A673 (cell line): ENCODE data around the gene ZSWIM8.

Experiments used
- CTCF ChIP-seq: fragments of 300-800, 200-600 bp; sonication (generic); conservative IDR thresholded peaks from 2 replicates; pipeline ENCODE4 v1.5.1; 2017; ENCODE audit warnings: low read depth, mild to moderate bottlenecking, antibody characterized with exemption, low read length, moderate library complexity, mixed read lengths
- EZH2 ChIP-seq: fragments of 200-600 bp; sonication (generic); IDR thresholded peaks from 2 replicates; pipeline ENCODE4 v1.6.1; 2017; ENCODE audit warnings: borderline replicate concordance, low read depth, mild to moderate bottlenecking, mixed read lengths, antibody characterized with exemption, low read length; ENCODE audit not compliant: poor library complexity, severe bottlenecking

GRCh38 chr10:73816917-73817729, 31.7 kb downstream of the ZSWIM8 start:
- TF ChIP-seq CTCF, result no peak
- no peak for TF ChIP-seq EZH2
